Measurements from ENCODE around the gene MUS81. TPM values are rescaled to one million over a fixed set of nuclear protein-coding genes. Genes with fewer than 3 reads are reported as not detected.
A peak's percentile ranks its signal among the peaks of the same experiment; 100 is the strongest.

The MUS81 gene
- total and polyA plus RNA-seq, 2 of the 13 experiments (the other 11 are each of a cell fraction or from before 2014, with no cell fraction given): 25.6 to 30.2 TPM

- TF ChIP-seq ZNF687 (CRISPR knock-in tag; IDR thresholded peaks at IDR 0.05): peak; percentile 47
- TF ChIP-seq THAP9 (CRISPR knock-in tag; IDR thresholded peaks at IDR 0.05; ENCODE audit: borderline replicate concordance): no peak
- TF ChIP-seq MTF1 (CRISPR knock-in tag; IDR thresholded peaks at IDR 0.05): no peak
- 0 out of 2 replicates have a peak, but pooled peaks have one; percentile 23 for TF ChIP-seq MED1 (CRISPR knock-in tag; IDR thresholded peaks at IDR 0.05)
- TF ChIP-seq ZNF569 (CRISPR knock-in tag; IDR thresholded peaks at IDR 0.05; ENCODE audit: borderline replicate concordance): no peak
- no peak for TF ChIP-seq KLF6 (CRISPR knock-in tag; IDR thresholded peaks at IDR 0.05)
- no peak for TF ChIP-seq CBX2 (IDR thresholded peaks at IDR 0.05; ENCODE audit: low read depth, low read length)
- no peak for TF ChIP-seq CBX2 (CRISPR knock-in tag; IDR thresholded peaks at IDR 0.05; ENCODE audit: low read depth)
- peak; percentile 25; the same call in 1 of the 2 replicates for TF ChIP-seq RXRB (CRISPR knock-in tag; IDR thresholded peaks at IDR 0.05; ENCODE audit: borderline replicate concordance)
- TF ChIP-seq ZNF333 (CRISPR knock-in tag; IDR thresholded peaks at IDR 0.05; ENCODE audit: borderline replicate concordance): no peak
- peak; percentile 62; the same call in 1 of the 2 replicates for TF ChIP-seq TBX3 (IDR thresholded peaks at IDR 0.05; ENCODE audit: borderline replicate concordance)
- no peak for TF ChIP-seq ARID2 (CRISPR knock-in tag; IDR thresholded peaks at IDR 0.05; ENCODE audit: borderline replicate concordance)
- peak; percentile 83 for TF ChIP-seq KDM2A (CRISPR knock-in tag; IDR thresholded peaks at IDR 0.05; ENCODE audit: borderline replicate concordance, low read depth)
- no peak for TF ChIP-seq JUND (CRISPR knock-in tag; IDR thresholded peaks at IDR 0.05)
- no peak for TF ChIP-seq SRSF9 (IDR thresholded peaks at IDR 0.05; ENCODE audit: borderline replicate concordance, insufficient read depth, low read depth, low read length, poor library complexity, severe bottlenecking)
- TF ChIP-seq SMC3 (IDR thresholded peaks at IDR 0.05; ENCODE audit: low read length): no peak
- no peak for TF ChIP-seq ZNF253 (CRISPR knock-in tag; IDR thresholded peaks at IDR 0.05; ENCODE audit: borderline replicate concordance)
- no peak for TF ChIP-seq FOSL1 (CRISPR knock-in tag; IDR thresholded peaks at IDR 0.05; ENCODE audit: borderline replicate concordance)
- TF ChIP-seq HINFP (CRISPR knock-in tag; IDR thresholded peaks at IDR 0.05; ENCODE audit: low read depth): no peak
- TF ChIP-seq TFE3 (CRISPR knock-in tag; IDR thresholded peaks at IDR 0.05): peak; percentile 77
- peak; percentile 87 for TF ChIP-seq AGO1 (IDR thresholded peaks at IDR 0.05; ENCODE audit: low read depth, low read length, poor library complexity, severe bottlenecking)
Measured at GRCh38 chr11:65915821-65916251, 55.6 kb downstream of the MUS81 start (continued).

All from HepG2 (cell line).